HG02642 (cell line): ENCODE measurements around the gene MAB21L1.

Experiments used
- ATAC-seq: cut with Tn5 transposase; IDR thresholded peaks from one replicate; pipeline ENCODE4 v1.9.1; 2021; ENCODE audit warnings: mild to moderate bottlenecking; ENCODE audit not compliant: unreplicated experiment, poor library complexity

Gene MAB21L1

DNA sequence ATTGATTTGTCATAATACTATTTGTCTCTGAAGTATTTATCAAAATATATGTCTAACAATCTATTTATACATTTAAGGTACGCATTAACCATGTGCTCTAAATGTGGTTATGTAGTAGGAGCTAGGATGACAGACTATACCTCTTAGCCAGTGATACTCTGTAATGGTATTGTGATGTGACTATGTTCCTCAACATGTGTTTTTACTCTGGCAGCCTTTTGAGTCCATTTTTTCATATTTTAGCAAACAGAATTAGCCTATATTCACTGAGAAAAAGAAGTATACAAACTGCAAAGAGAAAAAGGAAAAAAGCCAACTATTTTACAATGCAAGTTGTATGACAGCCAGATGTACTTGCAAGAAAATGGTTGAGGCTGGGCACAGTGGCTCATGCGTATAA, 26.7 kb downstream of the MAB21L1 start:
- no peak for ATAC-seq

DNA sequence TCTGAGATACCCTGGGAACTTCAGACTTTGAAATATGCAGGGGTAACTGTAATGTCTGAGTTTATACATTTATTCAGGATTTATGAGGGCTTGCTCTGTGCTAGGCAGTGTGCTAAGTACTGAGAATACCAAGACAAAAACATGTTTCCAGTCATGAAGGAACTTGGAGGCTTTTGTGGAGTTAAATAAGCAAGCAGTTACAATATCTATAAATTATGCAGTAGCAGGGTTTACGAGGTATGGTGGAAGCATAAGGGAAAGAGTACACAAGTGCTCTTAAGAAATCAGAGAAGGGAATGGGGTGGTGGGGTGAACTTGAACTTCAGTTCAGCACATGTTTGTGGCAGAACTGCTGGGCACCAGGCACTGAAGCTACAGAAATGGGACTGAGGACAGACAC, 28.0 kb downstream of the MAB21L1 start:
- ATAC-seq: no peak
